Measurements from ENCODE around the gene SLC6A4. TPM values are rescaled to one million over a fixed set of nuclear protein-coding genes. Genes with fewer than 3 reads are reported as not detected.

The SLC6A4 gene
- under 1 TPM in 1 of 2 experiments, not detected in 1; 0.04 TPM for total RNA-seq

GRCh38 chr17:30235386-30236296 lies at the start of gene SLC6A4:
TSS of gene SLC6A4 (minus strand) at chr17:30235697. CDS start at chr17:30221958, 13,739 bp downstream.
- CTCF ChIA-PET = interaction anchor here (0.6 to 0.8 kb wide), 2 partner anchors 126 to 143 kb away, joined by 3 to 4 read pairs; no protein-coding TSS in a partner anchor
- POLR2A ChIA-PET = interaction anchor here (0.6 kb wide), 1 partner anchor 785 kb away, joined by 3 read pairs; no protein-coding TSS in a partner anchor

GRCh38 chr17:30279156-30279555 lies 43.7 kb upstream of the SLC6A4 start:
- POLR2A ChIA-PET = no interaction called here

GRCh38 chr17:30278032-30278431 lies 42.5 kb upstream of the SLC6A4 start:
- CTCF ChIA-PET = interaction anchor here (0.9 kb wide), 1 partner anchor 11 kb away, joined by 4 read pairs; no protein-coding TSS in a partner anchor

More at GRCh38 chr17:30279156-30279555, 43.7 kb upstream of the SLC6A4 start:
- CTCF ChIA-PET = interaction anchor here (1.2 kb wide), 1 partner anchor 154 kb away, joined by 5 read pairs; no protein-coding TSS in a partner anchor

DNA sequence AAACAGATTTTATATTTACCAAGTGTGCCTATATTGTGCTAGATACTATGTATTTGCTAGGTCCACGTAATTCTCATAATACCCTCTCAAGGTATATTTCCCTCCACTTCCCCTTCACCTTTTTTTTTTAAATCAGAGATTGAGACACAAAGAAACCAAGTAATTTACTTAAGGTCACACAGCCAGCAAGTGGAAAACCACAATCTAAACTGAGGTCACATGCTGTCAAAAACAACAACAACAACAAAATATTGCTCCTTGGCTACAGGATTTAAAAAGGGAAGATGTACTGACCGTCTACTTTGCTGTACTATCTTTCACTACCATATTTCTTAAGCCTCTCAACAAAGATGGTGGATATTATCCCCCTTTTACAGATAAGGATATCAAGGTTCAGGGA lies 40.4 kb upstream of the SLC6A4 start:
- POLR2A ChIA-PET = no interaction called here
- CTCF ChIA-PET = no interaction called here

More at GRCh38 chr17:30278032-30278431, 42.5 kb upstream of the SLC6A4 start:
- POLR2A ChIA-PET = interaction anchor here (0.6 kb wide), 1 partner anchor 160 kb away, joined by 3 read pairs; no protein-coding TSS in a partner anchor

DNA sequence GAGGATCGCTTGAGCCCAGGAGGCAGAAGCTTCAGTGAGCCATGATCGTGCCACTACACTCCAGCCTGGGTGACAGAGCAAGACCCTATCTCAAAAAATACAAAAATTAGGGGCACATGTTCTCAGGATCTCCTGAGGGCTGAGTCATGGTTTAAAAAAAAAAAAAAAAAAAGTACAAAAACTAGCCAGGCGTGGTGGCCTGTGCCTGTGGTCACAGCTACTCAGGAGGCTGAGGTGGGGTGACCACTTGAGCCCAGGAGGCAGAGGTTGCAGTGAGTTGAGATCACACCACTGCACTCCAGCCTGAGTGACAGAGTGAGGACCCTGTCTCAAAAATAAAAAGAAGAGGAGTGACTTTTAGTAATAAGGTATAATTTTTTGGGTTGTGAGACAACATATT lies 39.4 kb upstream of the SLC6A4 start:
- POLR2A ChIA-PET = no interaction called here
- CTCF ChIA-PET = interaction anchor here (0.7 kb wide), 1 partner anchor 149 kb away, joined by 3 read pairs; no protein-coding TSS in a partner anchor

DNA sequence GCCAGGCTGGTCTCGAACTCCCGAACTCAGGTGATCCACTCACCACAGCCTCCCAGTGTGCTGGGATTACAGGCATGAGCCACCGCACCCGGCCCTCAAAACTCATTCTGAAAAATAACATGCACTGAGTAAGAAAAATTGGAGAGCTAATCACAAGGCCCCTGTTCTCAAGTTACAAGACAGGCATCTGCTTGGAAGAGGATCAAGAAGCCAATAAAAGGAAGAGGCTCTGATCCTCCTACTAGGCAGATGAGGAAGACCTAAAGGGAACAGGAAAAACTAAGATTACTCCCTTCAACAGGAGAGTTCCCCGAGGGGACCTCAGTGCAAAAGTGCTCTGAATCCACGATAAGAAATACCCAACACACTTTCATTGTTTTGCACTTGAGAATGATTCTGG lies 37.9 kb upstream of the SLC6A4 start:
- POLR2A ChIA-PET = no interaction called here
- CTCF ChIA-PET = no interaction called here

DNA sequence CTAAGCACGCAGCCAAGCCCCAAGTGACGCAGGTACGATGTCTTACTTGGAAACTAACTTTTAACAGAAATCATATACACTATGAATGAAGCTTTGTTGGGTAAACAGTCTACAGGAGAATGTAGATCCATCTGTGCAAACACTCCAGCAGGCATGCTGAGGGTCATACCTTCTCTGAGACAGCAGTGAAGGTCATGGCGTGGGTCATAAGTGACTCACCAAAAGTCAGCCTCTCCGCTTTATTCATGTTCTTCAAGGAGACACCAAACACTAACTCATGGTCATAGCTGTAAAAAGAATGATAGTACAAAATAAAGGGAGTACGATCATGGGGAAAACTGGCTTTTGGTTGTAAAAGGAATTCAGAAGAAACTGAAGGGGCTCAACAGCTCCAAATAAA lies 35.6 kb upstream of the SLC6A4 start:
- ChIA-PET CTCF (no interaction called here), POLR2A (no interaction called here)

DNA sequence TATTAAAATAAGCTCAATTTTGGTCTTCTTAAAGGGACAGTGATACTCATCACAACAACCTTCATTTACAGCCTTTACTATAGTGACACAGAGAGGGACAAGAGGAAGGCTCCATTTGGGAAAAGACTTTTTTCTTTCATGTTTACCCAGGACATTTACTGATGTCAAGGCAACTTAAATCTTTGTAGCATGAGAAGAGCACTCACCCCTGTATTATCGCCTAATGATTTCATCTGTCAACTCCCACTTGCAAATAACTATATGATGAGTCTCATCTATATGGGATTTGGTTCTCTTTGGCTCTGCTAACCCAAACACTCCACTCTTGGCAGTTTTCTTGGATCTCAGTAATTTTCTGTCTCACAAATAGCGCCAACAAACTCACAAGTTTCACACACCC lies 32.1 kb upstream of the SLC6A4 start:
- ChIA-PET CTCF (no interaction called here), POLR2A (no interaction called here)

DNA sequence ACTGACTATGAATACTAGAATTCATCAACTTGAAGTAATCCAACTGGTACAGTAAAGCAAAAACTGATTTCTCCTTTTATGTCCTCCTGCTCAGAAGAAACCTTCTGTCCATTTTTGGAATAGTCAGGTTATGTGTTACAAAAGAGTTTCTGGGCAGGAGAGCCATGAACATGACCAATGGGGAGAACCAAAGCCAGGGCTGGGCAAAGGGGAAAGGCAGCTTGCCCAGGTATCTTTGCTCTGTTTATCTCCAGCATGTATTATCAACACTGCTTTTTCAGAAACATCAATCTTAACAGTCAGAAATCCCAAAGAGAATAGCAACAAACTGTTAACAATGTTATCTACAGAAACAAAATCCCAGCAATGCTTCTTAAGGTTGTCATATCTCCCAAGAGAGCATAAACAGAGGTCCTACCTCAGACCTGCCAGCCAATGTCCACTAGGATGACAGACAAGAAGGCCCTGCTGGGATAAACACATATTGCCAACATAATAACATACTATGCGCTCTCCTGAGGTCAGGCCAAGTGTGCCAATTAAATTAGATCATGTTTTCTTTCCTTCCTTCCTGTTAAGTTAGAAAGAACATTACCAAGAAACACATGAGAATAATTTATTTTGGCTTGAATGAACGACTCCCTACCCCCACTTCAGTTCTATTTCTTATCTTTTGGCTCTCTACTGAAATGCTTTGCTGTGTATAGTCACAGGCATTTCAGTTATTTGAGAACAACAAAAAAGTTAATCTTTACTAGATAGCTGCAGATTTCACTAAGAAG lies 28.2 kb upstream of the SLC6A4 start:
- ChIA-PET POLR2A (no interaction called here), CTCF (no interaction called here)

DNA sequence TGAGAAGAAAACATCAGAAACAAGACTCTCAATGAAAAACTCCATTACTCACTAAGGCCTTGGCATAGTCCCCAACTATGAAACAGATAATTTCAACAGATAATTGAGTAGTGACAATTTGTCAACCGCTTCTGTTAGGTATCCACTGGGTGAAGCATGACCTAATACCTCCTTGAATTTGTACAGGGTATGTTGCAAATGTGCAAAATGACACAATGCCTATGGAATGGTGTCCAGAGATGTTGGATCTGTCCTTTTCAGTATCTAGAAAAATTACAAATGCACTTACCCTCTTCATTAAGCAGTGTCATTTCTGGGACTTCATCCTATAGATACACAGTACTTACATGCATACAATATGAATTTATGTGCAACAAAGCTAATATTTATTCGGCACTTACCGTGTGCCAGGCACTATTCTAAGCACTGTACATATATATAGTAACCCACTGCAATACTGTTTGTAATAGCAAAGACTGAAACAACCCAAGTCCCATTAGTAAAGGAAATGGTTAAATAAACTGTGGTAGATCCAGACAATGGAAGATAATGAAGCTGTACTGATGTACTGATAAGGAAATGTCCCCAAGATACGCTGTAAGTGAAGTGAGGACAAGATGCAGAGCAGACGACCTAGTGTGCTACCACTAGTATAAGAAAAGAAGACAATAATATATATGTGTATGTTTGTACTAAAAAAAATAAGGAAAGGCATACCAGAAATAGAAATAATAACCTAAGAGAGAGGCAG lies 21.4 kb upstream of the SLC6A4 start:
- ChIA-PET CTCF (interaction anchor here (1.1 kb wide), 1 partner anchor 77 kb away, joined by 3 read pairs; no protein-coding TSS in a partner anchor), POLR2A (no interaction called here)

- ChIA-PET CTCF (no interaction called here), POLR2A (no interaction called here)
Measured at GRCh38 chr17:30254150-30254549, 18.7 kb upstream of the SLC6A4 start.

- ChIA-PET POLR2A (no interaction called here), CTCF (no interaction called here)
Measured at GRCh38 chr17:30253312-30253711, 17.8 kb upstream of the SLC6A4 start.

DNA sequence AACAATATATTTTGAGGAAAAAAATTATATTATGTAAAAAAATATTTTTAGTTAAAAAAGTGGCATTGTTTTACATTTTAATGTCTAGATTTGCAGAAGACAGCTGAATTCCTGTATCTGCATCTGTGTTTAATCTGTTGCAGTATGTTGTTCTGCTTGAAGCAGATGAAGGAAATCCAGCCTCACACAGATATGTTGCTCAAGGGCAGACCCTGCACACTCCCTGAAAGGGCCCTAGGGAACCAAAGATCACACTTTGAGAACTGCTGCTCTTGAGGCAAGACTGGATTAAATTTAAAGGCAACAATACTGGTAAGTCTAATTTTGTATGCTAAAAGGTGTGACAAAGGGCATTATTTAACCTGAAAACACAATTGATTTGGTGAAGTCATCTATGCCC lies 16.4 kb upstream of the SLC6A4 start:
- POLR2A ChIA-PET = no interaction called here
- CTCF ChIA-PET = no interaction called here

- ChIA-PET POLR2A (no interaction called here), CTCF (no interaction called here)
Measured at GRCh38 chr17:30249460-30249859, 14.0 kb upstream of the SLC6A4 start.

DNA sequence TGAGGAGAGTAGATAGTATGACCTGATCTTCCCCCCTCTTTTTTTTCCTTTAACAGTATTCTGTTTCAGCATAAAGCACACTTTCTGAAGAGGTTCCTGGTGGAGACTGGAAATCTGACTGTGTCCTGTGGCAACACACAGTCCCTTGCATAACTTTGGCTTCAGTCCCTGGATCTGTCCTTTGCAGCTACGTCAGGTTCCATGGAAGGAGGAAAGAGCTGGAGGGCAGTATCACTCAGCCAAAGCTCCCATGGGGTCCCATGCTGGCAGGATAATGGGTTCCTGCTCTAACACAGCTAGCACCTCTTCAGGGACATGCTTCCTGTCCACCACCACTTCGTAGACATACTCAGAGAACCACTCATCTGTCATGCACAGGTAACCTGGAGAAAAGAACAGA lies 13.3 kb upstream of the SLC6A4 start:
- POLR2A ChIA-PET = no interaction called here
- CTCF ChIA-PET = no interaction called here

- ChIA-PET CTCF (no interaction called here), POLR2A (interaction anchor here (0.6 kb wide), 1 partner anchor 1760 kb away, joined by 8 read pairs; no protein-coding TSS in a partner anchor)
Measured at GRCh38 chr17:30246460-30246859, 11.0 kb upstream of the SLC6A4 start.

DNA sequence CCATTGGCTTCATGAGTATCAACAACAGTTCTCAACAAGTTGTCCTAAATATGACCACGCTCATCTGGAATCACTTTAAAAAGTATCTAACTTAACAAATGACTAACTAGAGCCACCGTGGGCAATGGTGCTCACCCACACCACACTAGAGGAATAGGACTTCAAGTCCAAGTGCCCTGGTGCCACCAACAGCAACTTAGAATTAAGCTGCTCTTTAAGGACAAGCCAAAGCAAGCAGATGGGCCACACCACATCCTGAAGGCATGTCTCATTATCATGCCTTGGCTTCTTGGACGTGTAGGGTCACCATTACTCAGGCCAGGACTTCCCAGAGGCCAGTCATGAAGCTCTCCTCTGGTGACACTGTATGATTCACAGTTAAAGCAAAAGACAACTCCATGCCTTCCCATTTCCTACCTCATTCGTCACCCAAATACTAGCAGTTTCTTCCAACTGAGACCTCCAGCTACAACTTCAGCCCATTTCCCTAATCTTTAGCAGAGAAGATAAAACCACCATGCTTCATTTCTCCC lies 9.4 kb upstream of the SLC6A4 start:
- ChIA-PET POLR2A (interaction anchor here (0.6 kb wide), 1 partner anchor 233 kb away, joined by 4 read pairs; no protein-coding TSS in a partner anchor), CTCF (interaction anchor here (0.8 to 1.3 kb wide), 2 partner anchors 36 to 92 kb away, joined by 4 to 6 read pairs; no protein-coding TSS in a partner anchor)

DNA sequence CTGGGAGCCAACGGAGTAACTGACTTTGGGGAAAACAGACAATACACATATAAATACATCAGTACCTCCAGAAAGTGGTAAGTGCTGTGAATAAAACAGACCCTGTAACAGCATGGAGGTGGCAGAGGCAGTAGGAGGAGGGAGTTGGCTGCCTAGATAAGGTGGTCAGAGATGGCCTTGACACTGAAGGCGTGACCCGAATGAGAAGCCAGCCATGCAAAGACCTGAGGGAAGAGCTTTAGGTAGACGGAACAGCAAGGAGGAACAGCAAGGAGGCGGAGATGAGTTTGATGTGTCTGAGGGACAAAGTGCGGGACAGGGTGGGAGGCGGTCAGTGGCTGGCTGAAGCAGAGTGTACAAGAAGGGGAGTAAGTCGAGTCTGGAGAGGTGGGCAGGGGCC lies 8.1 kb upstream of the SLC6A4 start:
- CTCF ChIA-PET = interaction anchor here (1.3 kb wide), 1 partner anchor 93 kb away, joined by 4 read pairs; no protein-coding TSS in a partner anchor
- POLR2A ChIA-PET = no interaction called here

- ChIA-PET POLR2A (no interaction called here), CTCF (no interaction called here)
Measured at GRCh38 chr17:30243002-30243401, 7.5 kb upstream of the SLC6A4 start.

Data from activated CD8-positive, alpha-beta memory T cell treated with anti-CD3 and anti-CD28 coated beads for 36 hours (primary cell).